Loucy (cell line): Measurements from ENCODE around the gene KRT79.

Experiments
- CTCF ChIP-seq: fragments of 200-600 bp; sonication (generic); conservative IDR thresholded peaks from 2 replicates; pipeline ENCODE4 v1.5.1; 2014; ENCODE audit warnings: mild to moderate bottlenecking, antibody characterized with exemption, low read length
- EZH2phosphoT487 ChIP-seq: fragments of 200-600 bp; IDR thresholded peaks from 2 replicates; pipeline ENCODE4 v1.6.1; 2018; ENCODE audit warnings: antibody characterized with exemption, mild to moderate bottlenecking, moderate library complexity, borderline replicate concordance

DNA sequence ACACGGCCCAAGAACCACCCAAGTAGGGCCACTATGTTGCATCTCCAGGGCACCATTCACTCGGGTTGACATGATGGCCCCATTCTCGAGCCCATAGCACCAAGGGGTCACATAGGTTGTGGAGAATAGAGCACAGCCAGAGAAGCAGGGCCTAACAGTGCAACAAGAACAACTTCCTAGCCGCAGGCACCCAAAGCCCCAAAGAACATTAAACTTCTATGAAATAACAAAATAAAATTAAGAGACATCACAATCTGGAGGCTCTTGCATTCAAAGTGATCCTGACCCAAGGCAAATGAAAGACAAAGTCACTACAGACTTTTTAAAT lies 22.1 kb downstream of the KRT79 start:
- TF ChIP-seq CTCF (no peak), EZH2phosphoT487 (no peak)
